BLaER1 (cell line): ENCODE results near the gene PPFIA3.

Source experiments
- H3K27ac ChIP-seq: shearing (Covaris generic); formaldehyde crosslinking; 2 replicates; pipeline ENCODE4 v1.8.1; 2022
- H3K27me3 ChIP-seq: shearing (Covaris generic); formaldehyde crosslinking; 2 replicates; pipeline ENCODE4 v1.8.1; 2022
- H3K36me3 ChIP-seq: shearing (Covaris generic); formaldehyde crosslinking; 2 replicates; pipeline ENCODE4 v1.8.1; 2022
- H3K4me1 ChIP-seq: shearing (Covaris generic); formaldehyde crosslinking; 2 replicates; pipeline ENCODE4 v1.8.1; 2022
- H3K4me2 ChIP-seq: shearing (Covaris generic); formaldehyde crosslinking; 2 replicates; pipeline ENCODE4 v1.8.1; 2022
- H3K4me3 ChIP-seq: shearing (Covaris generic); formaldehyde crosslinking; 2 replicates; pipeline ENCODE4 v1.8.1; 2022
- H3K9ac ChIP-seq: shearing (Covaris generic); formaldehyde crosslinking; 2 replicates; pipeline ENCODE4 v1.8.1; 2022
- H3K9me3 ChIP-seq: shearing (Covaris generic); formaldehyde crosslinking; 2 replicates; pipeline ENCODE4 v1.8.1; 2022
- H4K20me1 ChIP-seq: shearing (Covaris generic); formaldehyde crosslinking; 2 replicates; pipeline ENCODE4 v1.8.1; 2022
- Cebpa-rat ChIP-seq: shearing (Covaris generic); IDR thresholded peaks from 2 replicates; pipeline ENCODE4 v1.8.1; 2022

The PPFIA3 gene

GRCh38 chr19:49085020-49085867 is 34.1 kb upstream of the PPFIA3 start, which contains the start of gene SNRNP70:
Gene SNRNP70 (plus strand): TSS chr19:49085451. CDS start chr19:49086415, 964 bp downstream.
- Histone ChIP-seq H3K9ac (peak within 1 kb of the TSS; percentile 98), H3K36me3 (peaks cover 41% of the 10 kb centered on the region), H3K4me1 (peaks cover 36% of the 10 kb centered on the region), H4K20me1 (peaks cover 49% of the 10 kb centered on the region), H3K27ac (peak within 1 kb of the TSS; percentile 97), H3K4me2 (peak within 1 kb of the TSS; percentile 100), H3K4me3 (peak within 1 kb of the TSS; percentile 97), H3K9me3 (no peaks in the 10 kb centered on the region), H3K27me3 (no peaks in the 10 kb centered on the region)
- TF ChIP-seq Cebpa-rat, result no peak

GRCh38 chr19:49085868-49086232 is 33.5 kb upstream of the PPFIA3 start:
- peak overlapping the region; percentile 98 for H3K9ac ChIP-seq
- peaks cover 55% of the 10 kb centered on the region for H4K20me1 ChIP-seq

GRCh38 chr19:49086296-49086695 is 33.0 kb upstream of the PPFIA3 start:
- Histone ChIP-seq H3K27ac (peak overlapping the region; percentile 97), H3K4me2 (peak overlapping the region; percentile 100), H3K4me3 (peak overlapping the region; percentile 97), H4K20me1 (peaks cover 59% of the 10 kb centered on the region), H3K36me3 (peaks cover 52% of the 10 kb centered on the region), H3K9me3 (no peaks in the 10 kb centered on the region), H3K9ac (peak overlapping the region; percentile 98), H3K27me3 (no peaks in the 10 kb centered on the region), H3K4me1 (peaks cover 36% of the 10 kb centered on the region)
- TF ChIP-seq Cebpa-rat, result no peak

More at GRCh38 chr19:49085868-49086232, 33.5 kb upstream of the PPFIA3 start:
- Histone ChIP-seq H3K9me3 (no peaks in the 10 kb centered on the region), H3K36me3 (peaks cover 47% of the 10 kb centered on the region), H3K4me1 (peaks cover 36% of the 10 kb centered on the region), H3K4me3 (peak overlapping the region; percentile 97), H3K4me2 (peak overlapping the region; percentile 100), H3K27me3 (no peaks in the 10 kb centered on the region), H3K27ac (peak overlapping the region; percentile 97)
- no peak for TF ChIP-seq Cebpa-rat

- Histone ChIP-seq H3K9ac (no peak overlapping the region), H4K20me1 (peaks cover 100% of the 10 kb centered on the region), H3K36me3 (peaks cover 100% of the 10 kb centered on the region), H3K4me2 (no peak overlapping the region), H3K27ac (no peak overlapping the region), H3K4me3 (no peak overlapping the region), H3K9me3 (no peaks in the 10 kb centered on the region), H3K27me3 (no peaks in the 10 kb centered on the region), H3K4me1 (peaks cover 33% of the 10 kb centered on the region)
- TF ChIP-seq Cebpa-rat, result no peak
Observed at GRCh38 chr19:49091391-49092038, 27.8 kb upstream of the PPFIA3 start.

GRCh38 chr19:49092686-49093085 is 26.7 kb upstream of the PPFIA3 start:
- Histone ChIP-seq H3K9ac (no peak overlapping the region), H3K4me1 (peaks cover 28% of the 10 kb centered on the region), H3K27ac (no peak overlapping the region), H3K4me2 (no peak overlapping the region), H3K36me3 (peaks cover 100% of the 10 kb centered on the region), H4K20me1 (peaks cover 100% of the 10 kb centered on the region), H3K27me3 (no peaks in the 10 kb centered on the region), H3K9me3 (no peaks in the 10 kb centered on the region), H3K4me3 (no peak overlapping the region)
- no peak for TF ChIP-seq Cebpa-rat

- Histone ChIP-seq H3K27me3 (no peaks in the 10 kb centered on the region), H4K20me1 (peaks cover 95% of the 10 kb centered on the region), H3K9ac (peak overlapping the region; percentile 56), H3K4me2 (no peak overlapping the region), H3K36me3 (peaks cover 98% of the 10 kb centered on the region), H3K4me3 (no peak overlapping the region), H3K9me3 (no peaks in the 10 kb centered on the region), H3K27ac (peak overlapping the region; percentile 13; the same call in 1 of the 2 replicates), H3K4me1 (peaks cover 33% of the 10 kb centered on the region)
- TF ChIP-seq Cebpa-rat, result no peak
Observed at GRCh38 chr19:49094505-49095482, 24.6 kb upstream of the PPFIA3 start.

- Histone ChIP-seq H3K36me3 (peaks cover 90% of the 10 kb centered on the region), H3K4me1 (peaks cover 60% of the 10 kb centered on the region), H3K27ac (peak overlapping the region; percentile 76)
Observed at GRCh38 chr19:49097453-49098288, 21.7 kb upstream of the PPFIA3 start.

GRCh38 chr19:49098795-49099194 is 20.5 kb upstream of the PPFIA3 start:
- peaks cover 84% of the 10 kb centered on the region for H3K36me3 ChIP-seq

More at GRCh38 chr19:49097453-49098288, 21.7 kb upstream of the PPFIA3 start:
- Histone ChIP-seq H3K4me2 (peak overlapping the region; percentile 68), H3K4me3 (0 out of 2 replicates have a peak overlapping the region, but pooled peaks have one; percentile 2), H3K9ac (peak overlapping the region; percentile 52), H3K9me3 (no peaks in the 10 kb centered on the region), H3K27me3 (no peaks in the 10 kb centered on the region), H4K20me1 (peaks cover 80% of the 10 kb centered on the region)
- TF ChIP-seq Cebpa-rat, result no peak

More at GRCh38 chr19:49098795-49099194, 20.5 kb upstream of the PPFIA3 start:
- no peak overlapping the region for H3K4me3 ChIP-seq
- TF ChIP-seq Cebpa-rat, result no peak
- H3K9me3 ChIP-seq, result no peaks in the 10 kb centered on the region
- H3K27me3 ChIP-seq, result no peaks in the 10 kb centered on the region
- H3K9ac ChIP-seq, result peak overlapping the region; percentile 52; the same call in 1 of the 2 replicates
- peaks cover 71% of the 10 kb centered on the region for H3K4me1 ChIP-seq
- peak overlapping the region; percentile 68 for H3K4me2 ChIP-seq
- peaks cover 69% of the 10 kb centered on the region for H4K20me1 ChIP-seq
- peak overlapping the region; percentile 76 for H3K27ac ChIP-seq
